Gastrocnemius medialis (tissue), 4 donors: Measurements from ENCODE around the gene TYSND1. TPM values are rescaled to one million over a fixed set of nuclear protein-coding genes. Genes with fewer than 3 reads are reported as not detected.
A peak's percentile ranks its signal among the peaks of the same experiment; 100 is the strongest.

Experiments used
- ATAC-seq, 2 donors: fragments of 150-250 bp; one replicate each; pipeline ENCODE4 v1.9.1; 2016
- DNase-seq, 2 donors: peaks; one replicate each; pipeline ENCODE4 v3.0.0-alpha.2; 2019
- H3K27ac ChIP-seq, 4 donors: fragments of 200-600 bp; sonication (generic); 1 replicate in 1 of 4; 2 replicates in 3 of 4; pipeline ENCODE4 v1.5.1; 2016 to 2018; ENCODE audit warnings: mild to moderate bottlenecking in 2 of 4, moderate library complexity in 1 of 4
- H3K27me3 ChIP-seq, 3 donors: fragments of 200-600 bp; sonication (generic) in 2 of 3; 1 replicate in 1 of 3; 2 replicates in 2 of 3; pipeline versions ENCODE4 v1.5.1 to v1.6.0; 2016 to 2019; ENCODE audit warnings: mild to moderate bottlenecking in 1 of 3, moderate library complexity in 1 of 3
- H3K36me3 ChIP-seq, 2 donors: fragments of 200-600 bp; sonication (generic) in 1 of 2; one replicate each; pipeline ENCODE4 v1.5.1; 2017 to 2018
- H3K4me1 ChIP-seq, 2 donors: fragments of 200-600 bp; sonication (generic) in 1 of 2; one replicate each; pipeline ENCODE4 v1.5.1; 2016 to 2017; ENCODE audit warnings: mild to moderate bottlenecking in 2 of 2
- H3K4me3 ChIP-seq, 4 donors: fragments of 200-600 bp; sonication (generic) in 3 of 4; 1 replicate in 1 of 4; 2 replicates in 3 of 4; pipeline ENCODE4 v1.5.1; 2016 to 2019; ENCODE audit warnings: mild to moderate bottlenecking in 2 of 4
- H3K9me3 ChIP-seq, 3 donors: fragments of 200-600 bp; sonication (generic) in 2 of 3; 1 replicate in 1 of 3; 2 replicates in 2 of 3; pipeline ENCODE4 v1.5.1; 2016 to 2019
- POLR2A ChIP-seq, 2 donors: fragments of 450-650 bp; IDR thresholded peaks; one replicate each; pipeline ENCODE4 v1.6.1; 2017; ENCODE audit warnings: antibody characterized with exemption in 2 of 2, mild to moderate bottlenecking in 2 of 2, moderate library complexity in 2 of 2
- in situ Hi-C, 4 donors: fragments of 200-750 bp; cut with MboI; loops; one replicate each; pipeline versions ENCODE4 v1.15.0 to v1.8.0; 2017; ENCODE audit warnings: low sequenced_read_pairs in 4 of 4
- intact Hi-C: fragments of 100-400 bp; cut with DNase I; formaldehyde crosslinking; loops from one replicate; pipeline ENCODE4 v1.15.1; 2023; ENCODE audit warnings: low total_unique reads
- total RNA-seq, 4 donors: library from RNA; depleted of rRNA; stranded (reverse); fragments of >200 nt; gene quantifications; one replicate each; pipeline versions ENCODE4 v1.1.0 to v1.2.3, GENCODE V29; 2016
- TF ChIP-seq, protein P1 (sequence below), 5 experiments: fragments of 450-650 bp in 3 of 5; fragments of 200-600 bp in 2 of 5; sonication (generic) in 2 of 5; IDR thresholded peaks in 4 of 5; conservative IDR thresholded peaks in 1 of 5; 1 replicate in 4 of 5; 2 replicates in 1 of 5; pipeline ENCODE4 v1.5.1; 2016 to 2019; ENCODE audit warnings: antibody characterized with exemption in 5 of 5, mild to moderate bottlenecking in 3 of 5, moderate library complexity in 3 of 5

Gene TYSND1
- total RNA-seq, 4 donors from 2014 or later, result 2.7 to 10.3 (median 4.7) TPM

- TF ChIP-seq POLR2A (IDR thresholded peaks at IDR 0.05), result no peak
- TF ChIP-seq, protein P1, sequence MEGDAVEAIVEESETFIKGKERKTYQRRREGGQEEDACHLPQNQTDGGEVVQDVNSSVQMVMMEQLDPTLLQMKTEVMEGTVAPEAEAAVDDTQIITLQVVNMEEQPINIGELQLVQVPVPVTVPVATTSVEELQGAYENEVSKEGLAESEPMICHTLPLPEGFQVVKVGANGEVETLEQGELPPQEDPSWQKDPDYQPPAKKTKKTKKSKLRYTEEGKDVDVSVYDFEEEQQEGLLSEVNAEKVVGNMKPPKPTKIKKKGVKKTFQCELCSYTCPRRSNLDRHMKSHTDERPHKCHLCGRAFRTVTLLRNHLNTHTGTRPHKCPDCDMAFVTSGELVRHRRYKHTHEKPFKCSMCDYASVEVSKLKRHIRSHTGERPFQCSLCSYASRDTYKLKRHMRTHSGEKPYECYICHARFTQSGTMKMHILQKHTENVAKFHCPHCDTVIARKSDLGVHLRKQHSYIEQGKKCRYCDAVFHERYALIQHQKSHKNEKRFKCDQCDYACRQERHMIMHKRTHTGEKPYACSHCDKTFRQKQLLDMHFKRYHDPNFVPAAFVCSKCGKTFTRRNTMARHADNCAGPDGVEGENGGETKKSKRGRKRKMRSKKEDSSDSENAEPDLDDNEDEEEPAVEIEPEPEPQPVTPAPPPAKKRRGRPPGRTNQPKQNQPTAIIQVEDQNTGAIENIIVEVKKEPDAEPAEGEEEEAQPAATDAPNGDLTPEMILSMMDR (IDR thresholded peaks at IDR 0.05 in 4 of 5, conservative IDR thresholded peaks at IDR 0.05 in 1 of 5), result no peak
- Histone ChIP-seq H3K36me3 (no peaks in the 10 kb centered on the region), H3K27me3 (no peaks in the 10 kb centered on the region), H3K4me1 (peaks cover 0 to 5% of the 10 kb centered on the region in 2 donors), H3K27ac (peak overlapping the region in 1 of 4 donors; percentile 24), H3K4me3 (no peak overlapping the region), H3K9me3 (no peaks in the 10 kb centered on the region)
- in situ Hi-C loops (no loop called here), intact Hi-C loops (no loop called here)
- DNase-seq (no peak), ATAC-seq (no peak)
These were observed 44.9 kb upstream of the TYSND1 start for GRCh38 chr10:70191161-70191971.

DNA sequence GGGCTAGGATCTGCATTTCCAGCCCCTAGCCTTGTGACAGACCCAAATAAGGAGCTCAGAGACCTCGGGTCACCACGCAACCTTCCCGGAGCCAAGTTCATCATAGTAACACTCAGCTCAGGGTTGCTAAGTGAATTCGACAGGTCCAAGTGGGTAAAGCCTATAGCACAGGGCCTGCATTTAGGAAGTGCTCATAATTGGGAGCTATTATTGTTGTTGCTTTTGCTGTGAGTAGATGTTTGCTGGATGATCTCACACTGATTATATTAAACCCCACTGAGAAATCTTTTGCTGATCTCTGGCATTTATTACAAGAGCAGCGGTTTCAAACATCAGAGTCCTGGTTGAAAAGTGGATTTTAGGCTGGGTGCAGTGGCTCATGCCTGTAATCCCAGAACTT is 44.1 kb upstream of the TYSND1 start:
- Histone ChIP-seq H3K4me1 (peaks cover 0 to 5% of the 10 kb centered on the region in 2 donors), H3K36me3 (no peaks in the 10 kb centered on the region), H3K27me3 (no peaks in the 10 kb centered on the region), H3K27ac (peak overlapping the region in 1 of 4 donors; percentile 7), H3K9me3 (no peaks in the 10 kb centered on the region), H3K4me3 (no peak overlapping the region)
- in situ Hi-C loops (no loop called here), intact Hi-C loops (no loop called here)
- TF ChIP-seq, protein P1 (IDR thresholded peaks at IDR 0.05 in 4 of 5, conservative IDR thresholded peaks at IDR 0.05 in 1 of 5), result no peak
- TF ChIP-seq POLR2A (IDR thresholded peaks at IDR 0.05), result no peak
- no peak for DNase-seq
- no peak for ATAC-seq

DNA sequence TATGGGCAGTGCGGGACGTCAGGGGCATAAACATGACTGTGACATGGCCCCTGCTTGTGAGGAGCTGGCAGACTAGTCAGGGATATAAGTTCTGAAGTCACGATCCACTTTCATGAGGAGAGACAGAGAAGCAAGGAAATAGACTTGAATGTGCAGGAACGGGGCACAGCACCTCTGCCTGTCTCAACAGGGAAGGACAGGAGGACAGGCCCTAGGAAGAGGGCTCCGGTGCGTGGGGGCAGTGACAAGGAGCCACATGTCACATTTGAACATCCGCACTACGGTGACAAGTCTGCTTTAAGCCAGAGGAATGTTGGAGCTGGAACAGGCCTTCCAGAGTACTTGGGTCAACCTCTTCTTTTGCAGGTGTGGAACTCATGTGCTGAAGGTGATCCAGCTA is 43.6 kb upstream of the TYSND1 start:
- H3K9me3 ChIP-seq, result no peaks in the 10 kb centered on the region
- no peaks in the 10 kb centered on the region for H3K36me3 ChIP-seq
- ATAC-seq, result no peak
- intact Hi-C loops (no loop called here), in situ Hi-C loops (no loop called here)
- H3K27ac ChIP-seq, result no peak overlapping the region
- peaks cover 0 to 5% of the 10 kb centered on the region in 2 donors for H3K4me1 ChIP-seq
- no peak for DNase-seq
- no peaks in the 10 kb centered on the region for H3K27me3 ChIP-seq
- TF ChIP-seq POLR2A (IDR thresholded peaks at IDR 0.05), result no peak
- TF ChIP-seq, protein P1 (IDR thresholded peaks at IDR 0.05 in 4 of 5, conservative IDR thresholded peaks at IDR 0.05 in 1 of 5), result no peak
- no peak overlapping the region for H3K4me3 ChIP-seq

DNA sequence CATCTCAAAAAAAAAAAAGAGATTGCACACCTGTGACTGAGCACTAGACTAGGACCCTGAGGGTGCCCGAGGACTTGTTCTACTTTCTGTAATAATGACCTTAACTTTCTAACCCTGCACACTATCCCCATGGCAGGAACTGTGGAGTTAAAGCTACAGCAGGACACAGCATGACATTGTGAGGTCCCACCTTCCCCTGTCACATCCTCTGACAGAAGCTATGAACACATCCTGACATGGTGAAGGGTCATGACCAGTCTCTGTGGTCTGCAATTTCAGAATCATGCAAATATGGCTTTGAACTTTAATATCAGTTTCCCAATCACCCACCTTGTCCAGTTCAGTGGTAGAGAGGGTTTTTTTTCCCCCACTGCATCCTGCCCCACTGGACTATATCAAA is 42.3 kb upstream of the TYSND1 start:
- no peak overlapping the region for H3K27ac ChIP-seq
- in situ Hi-C loops, result no loop called here
- TF ChIP-seq, protein P1 (IDR thresholded peaks at IDR 0.05 in 4 of 5, conservative IDR thresholded peaks at IDR 0.05 in 1 of 5), result no peak
- TF ChIP-seq POLR2A (IDR thresholded peaks at IDR 0.05), result no peak
- DNase-seq, result no peak
- no peaks in the 10 kb centered on the region for H3K27me3 ChIP-seq
- ATAC-seq, result no peak
- H3K36me3 ChIP-seq, result no peaks in the 10 kb centered on the region
- intact Hi-C loops, result no loop called here
- H3K4me1 ChIP-seq, result peaks cover 0 to 5% of the 10 kb centered on the region in 2 donors
- no peak overlapping the region for H3K4me3 ChIP-seq
- no peaks in the 10 kb centered on the region for H3K9me3 ChIP-seq
